HepG2 (cell line): ENCODE measurements around the gene DQX1. TPM values are rescaled to one million over a fixed set of nuclear protein-coding genes. Genes with fewer than 3 reads are reported as not detected.

Experiments
- ATAC-seq: fragments of 200-7000 bp; cut with Tn5 transposase; 3 replicates; pipeline ENCODE4 v1.9.1; 2020; ENCODE audit warnings: mild to moderate bottlenecking, moderate library complexity
- BruUV-seq: library from RNA; stranded (reverse); fragments of 400-500 nt; replicated peaks from 2 replicates; lab custom pipeline; 2021; lab: Mats Ljungman, UMichigan
- CTCF ChIA-PET: fragments of 300-600 bp; formaldehyde crosslinking; extraction: SDS; loops from one replicate; lab custom pipeline; 2021; ENCODE audit warnings: low total read pairs, inconsistent platforms, low intra/inter-chr PET ratio; lab: Yijun Ruan, JAX
- POLR2A ChIA-PET: fragments of 350-600 bp; sonication (Branson Sonifier 250); formaldehyde crosslinking; loops from one replicate; lab custom pipeline; 2020; ENCODE audit warnings: antibody characterized with exemption, inconsistent platforms; lab: Yijun Ruan, JAX
- DNase-seq: peaks from one replicate; pipeline ENCODE4 v3.0.0-alpha.2; 2015; ENCODE audit warnings: low spot score
- FAIRE-seq: peaks from 3 replicates; lab custom pipeline; 2011; peaks lifted over from hg19 to GRCh38; lab: Jason Lieb, UNC
- H2AFZ ChIP-seq: one replicate; pipeline ENCODE4 v1.6.1; 2011; ENCODE audit warnings: low read length, inconsistent platforms
- H3K27ac ChIP-seq: fragments of 300-600 bp; 3 replicates; pipeline ENCODE4 v1.8.0; 2011; ENCODE audit warnings: mixed run types, mild to moderate bottlenecking, mixed read lengths, low read length, inconsistent platforms; ENCODE audit not compliant: insufficient read depth; ENCODE audit errors: extremely low read length
- H3K27me3 ChIP-seq, 2 experiments: fragments of 200-600 bp in 1 of 2; 2 replicates in 1 of 2; 3 replicates in 1 of 2; pipeline versions ENCODE4 v1.6.0 to v1.8.0; 2011; ENCODE audit warnings: low read length in 2 of 2, mild to moderate bottlenecking in 2 of 2, moderate library complexity in 2 of 2, inconsistent platforms in 1 of 2; ENCODE audit not compliant: insufficient read depth in 2 of 2, control insufficient read depth in 1 of 2
- H3K36me3 ChIP-seq, 2 experiments: fragments of 200-600 bp in 1 of 2; replicated peaks in 1 of 2; 2 replicates in 1 of 2; 3 replicates in 1 of 2; pipeline versions ENCODE4 v1.5.1 to v1.8.0; 2011; ENCODE audit warnings: low read length in 2 of 2, inconsistent platforms in 1 of 2; ENCODE audit not compliant: insufficient read depth in 2 of 2, control insufficient read depth in 1 of 2
- H3K4me1 ChIP-seq: 2 replicates; pipeline ENCODE4 v1.5.1; 2012; ENCODE audit warnings: low read length, inconsistent platforms; ENCODE audit not compliant: insufficient read depth
- H3K4me2 ChIP-seq: 2 replicates; pipeline ENCODE4 v1.6.0; 2011; ENCODE audit warnings: low read depth, low read length, inconsistent platforms
- H3K4me3 ChIP-seq, 3 experiments: fragments of 200-600 bp in 1 of 3; sonication (generic), shearing (Covaris generic) in 1 of 3; replicated peaks in 1 of 3; 2 replicates each; pipeline ENCODE4 v1.5.1; 2011 to 2016; ENCODE audit warnings: low read length in 3 of 3, inconsistent platforms in 2 of 3, low read depth in 2 of 3, mild to moderate bottlenecking in 2 of 3, control low read depth in 1 of 3, mixed read lengths in 1 of 3; ENCODE audit not compliant: insufficient read depth in 1 of 3
- H3K79me2 ChIP-seq: one replicate; pipeline ENCODE4 v1.6.1; 2011; ENCODE audit warnings: low read length, inconsistent platforms; ENCODE audit not compliant: insufficient read depth
- H3K9ac ChIP-seq: 2 replicates; pipeline ENCODE4 v1.6.0; 2011; ENCODE audit warnings: mild to moderate bottlenecking, low read depth, low read length, inconsistent platforms; ENCODE audit not compliant: insufficient read depth
- H3K9me3 ChIP-seq: 2 replicates; pipeline ENCODE4 v1.5.1; 2012; ENCODE audit warnings: mild to moderate bottlenecking, low read length
- H4K20me1 ChIP-seq: 2 replicates; pipeline ENCODE4 v1.6.0; 2011; ENCODE audit warnings: inconsistent platforms, mild to moderate bottlenecking, low read length, moderate library complexity; ENCODE audit not compliant: insufficient read depth
- ARID5B ChIP-seq: IDR thresholded peaks from 2 replicates; pipeline ENCODE4 v1.4.0; 2020; ENCODE audit warnings: mild to moderate bottlenecking, missing genetic modification reagents
- DNMT3B ChIP-seq: conservative IDR thresholded peaks from 2 replicates; pipeline ENCODE4 v1.6.1; 2016; ENCODE audit warnings: missing biosample characterization, control low read depth
- FOSL1 ChIP-seq: sonication (generic); formaldehyde crosslinking; IDR thresholded peaks from 2 replicates; pipeline ENCODE4 v1.9.0; 2021; ENCODE audit warnings: missing genetic modification reagents, borderline replicate concordance
- GTF3A ChIP-seq: sonication (generic); formaldehyde crosslinking; conservative IDR thresholded peaks from 2 replicates; pipeline ENCODE4 v1.4.0; 2020; ENCODE audit warnings: mild to moderate bottlenecking, missing genetic modification reagents
- SNAPC4 ChIP-seq: sonication (generic); formaldehyde crosslinking; IDR thresholded peaks from 2 replicates; pipeline ENCODE4 v1.4.0; 2020; ENCODE audit warnings: mild to moderate bottlenecking, missing genetic modification reagents
- SSRP1 ChIP-seq: IDR thresholded peaks from 2 replicates; pipeline ENCODE4 v1.6.1; 2016; ENCODE audit warnings: control low read depth
- THAP11 ChIP-seq: IDR thresholded peaks from 2 replicates; pipeline ENCODE4 v1.6.1; 2016; ENCODE audit warnings: missing biosample characterization, missing genetic modification reagents
- ZFX ChIP-seq: sonication (generic); formaldehyde crosslinking; IDR thresholded peaks from 2 replicates; pipeline ENCODE4 v1.4.0; 2020; ENCODE audit warnings: mild to moderate bottlenecking, low read depth, missing genetic modification reagents, moderate library complexity
- ZMAT3 ChIP-seq: sonication (generic); formaldehyde crosslinking; conservative IDR thresholded peaks from 2 replicates; pipeline ENCODE4 v1.7.0; 2021; ENCODE audit warnings: missing genetic modification reagents
- ZNF18 ChIP-seq: sonication (generic); formaldehyde crosslinking; IDR thresholded peaks from 2 replicates; pipeline ENCODE4 v1.8.0; 2022; ENCODE audit warnings: mild to moderate bottlenecking, missing genetic modification reagents; ENCODE audit not compliant: insufficient replicate concordance
- ZNF564 ChIP-seq: sonication (generic); formaldehyde crosslinking; IDR thresholded peaks from 2 replicates; pipeline ENCODE4 v1.8.1; 2023; ENCODE audit warnings: mild to moderate bottlenecking, missing genetic modification reagents
- WGBS: methylation state at CpG from one replicate; pipeline ENCODE4 v1.1.6; 2017; ENCODE audit warnings: low lambda C conversion rate; 5-methylcytosine and 5-hydroxymethylcytosine counted together
- in situ Hi-C: cut with HindIII; loops from 2 replicates; pipeline ENCODE4 v1.10.0; 2017; ENCODE audit warnings: low pct_unique_long_range_greater_than_20kb; ENCODE audit not compliant: extremely low pct_ligation_motif_present
- intact Hi-C: fragments of 100-400 bp; cut with micrococcal nuclease; formaldehyde crosslinking; loops from one replicate; pipeline ENCODE4 v1.10.0; 2022; ENCODE audit not compliant: unreplicated experiment
- polyA plus RNA-seq, 8 experiments: library from polyadenylated mRNA; depleted of rRNA in 3 of 8; stranded (reverse) in 7 of 8; unstranded in 1 of 8; fragments of >200 nt; fragmentation: Illumina TruSeq in 4 of 8; extraction: Trizol in 4 of 8; gene quantifications; 2 replicates each; pipeline versions ENCODE4 v1.2.1 to v1.2.3, GENCODE V29; 2011 to 2016; ENCODE audit warnings: low read depth in 4 of 8, missing spikeins in 1 of 8, mixed read lengths in 1 of 8; ENCODE audit not compliant: insufficient read depth in 1 of 8
- total RNA-seq, 5 experiments: library from RNA; depleted of rRNA; stranded (reverse); fragments of >200 nt; fragmentation: Illumina TruSeq; extraction: Trizol; gene quantifications; 2 replicates each; pipeline ENCODE4 v1.2.3, GENCODE V29; 2016; ENCODE audit warnings: low read depth in 1 of 5

The DQX1 gene
- total and polyA plus RNA-seq, 2 of the 13 experiments (the other 11 are each of a cell fraction or from before 2014, with no cell fraction given), result 27.6 to 89.8 TPM

- no peak for TF ChIP-seq ARID5B
- no peak for TF ChIP-seq ZNF18 (CRISPR knock-in tag)
- TF ChIP-seq GTF3A (CRISPR knock-in tag), result no peak
Observed at GRCh38 chr2:74472945-74473258, 53.1 kb downstream of the DQX1 start (continued).

- Histone ChIP-seq H3K9ac (peak within 1 kb of the TSS; percentile 86), H3K79me2 (peaks cover 4% of the 10 kb centered on the region), H3K4me3 (peak within 1 kb of the TSS; percentile 67 to 91 (median 83)), H3K27me3 (no peaks in the 10 kb centered on the region; a peak in 1 of 5 replicates), H2AFZ (peak within 1 kb of the TSS; percentile 21), H4K20me1 (no peaks in the 10 kb centered on the region), H3K36me3 (peaks cover 7 to 16% of the 10 kb centered on the region in 2 experiments), H3K27ac (peak within 1 kb of the TSS; percentile 83), H3K4me2 (peak within 1 kb of the TSS; percentile 95), H3K9me3 (no peaks in the 10 kb centered on the region), H3K4me1 (peaks cover 52% of the 10 kb centered on the region)
- intact Hi-C loops, result loop anchor here (1.0 to 2.0 kb wide), 2 partner anchors 14 to 57 kb away; partner anchors contain the start of genes AUP1, HTRA2 and WBP1
- ChIA-PET CTCF (no interaction called here), POLR2A (interaction anchor here (0.8 to 20.6 kb wide), 19 partner anchors 9 to 273 kb away, joined by 3 to 795 read pairs (median 9); partner anchors contain the start of genes AUP1, CCDC142, DQX1 and HTRA2)
- 2% methylated on average over 62 of the region's 66 CpGs for WGBS
- FAIRE-seq (peak; percentile 78), DNase-seq (peak; percentile 92), ATAC-seq (peak; percentile 87)
- BruUV-seq, result TSS peak; percentile 67
- in situ Hi-C loops, result no loop called here
- TF ChIP-seq ZFX (CRISPR knock-in tag) (peak; percentile 100), FOSL1 (CRISPR knock-in tag) (peak; percentile 29; the same call in 1 of the 2 replicates), ZMAT3 (CRISPR knock-in tag) (peak; percentile 82), ZNF564 (peak; percentile 73; the same call in 1 of the 2 replicates), SSRP1 (CRISPR knock-in tag) (peak; percentile 99), DNMT3B (peak; percentile 25; the same call in 1 of the 2 replicates), SNAPC4 (CRISPR knock-in tag) (peak; percentile 69; the same call in 1 of the 2 replicates), THAP11 (CRISPR knock-in tag) (peak; percentile 96)
Observed at GRCh38 chr2:74472086-74472944, 53.7 kb downstream of the DQX1 start, which contains the start of gene MRPL53. TSS of gene MRPL53 (minus strand) at chr2:74472680. CDS start at chr2:74472660, 20 bp downstream.
